Aorta (tissue), 5 donors: ENCODE data around the gene PEX11B. TPM values are rescaled to one million over a fixed set of nuclear protein-coding genes. Genes with fewer than 3 reads are reported as not detected.

Source experiments
- ATAC-seq: fragments of 200-7000 bp; cut with Tn5 transposase; one replicate; pipeline ENCODE4 v1.9.1; 2022; ENCODE audit warnings: moderate library complexity; ENCODE audit not compliant: low FRiP score
- DNase-seq, 2 donors: peaks; one replicate each; pipeline ENCODE4 v3.0.0-alpha.2; 2020
- H3K27ac ChIP-seq, 2 donors: one replicate each; pipeline ENCODE4 v1.5.1; 2013; ENCODE audit warnings: low read length in 2 of 2, mild to moderate bottlenecking in 2 of 2, moderate library complexity in 2 of 2, control low read depth in 1 of 2, inconsistent platforms in 1 of 2, low read depth in 1 of 2
- H3K27me3 ChIP-seq, 2 donors: one replicate each; pipeline ENCODE4 v1.6.1; 2013; ENCODE audit warnings: control low read depth in 1 of 2, low read length in 1 of 2, mild to moderate bottlenecking in 1 of 2, moderate library complexity in 1 of 2; ENCODE audit not compliant: insufficient read depth in 2 of 2, control insufficient read depth in 1 of 2
- H3K36me3 ChIP-seq, 2 donors: one replicate each; pipeline ENCODE4 v1.6.1; 2013; ENCODE audit warnings: control low read depth in 1 of 2, low read length in 1 of 2, mild to moderate bottlenecking in 1 of 2; ENCODE audit not compliant: insufficient read depth in 2 of 2, control insufficient read depth in 1 of 2
- H3K4me1 ChIP-seq, 2 donors: one replicate each; pipeline ENCODE4 v1.6.1; 2013; ENCODE audit warnings: low read length in 2 of 2, control low read depth in 1 of 2, mild to moderate bottlenecking in 1 of 2, moderate library complexity in 1 of 2; ENCODE audit not compliant: insufficient read depth in 2 of 2, control insufficient read depth in 1 of 2
- H3K4me3 ChIP-seq, 2 donors: one replicate each; pipeline ENCODE4 v1.5.1; 2013; ENCODE audit warnings: low read length in 2 of 2, control low read depth in 1 of 2, mild to moderate bottlenecking in 1 of 2
- H3K9me3 ChIP-seq: one replicate; pipeline ENCODE4 v1.6.1; 2013; ENCODE audit warnings: mild to moderate bottlenecking, low read length; ENCODE audit not compliant: control insufficient read depth
- WGBS, 2 donors: extraction: QIAGEN DNeasy Blood & Tissue Kit; methylation state at CpG; one replicate each; pipeline ENCODE4 v1.1.7; 2013; 5-methylcytosine and 5-hydroxymethylcytosine counted together
- intact Hi-C, 2 donors: fragments of 100-400 bp; cut with DNase I; formaldehyde crosslinking; loops; one replicate each; pipeline versions ENCODE4 v1.14.2 to v1.15.0; 2022
- polyA plus RNA-seq, 2 donors: library from polyadenylated mRNA; stranded (reverse); fragments of 200-250 nt; gene quantifications; one replicate each; pipeline ENCODE4 v1.2.3, GENCODE V29; 2013
- total RNA-seq, 2 donors: library from RNA; stranded (reverse); fragmentation: NEBNext Ultra II Directional; extraction: Animal tissue kit (Norgen Biotek cat#: 25700); gene quantifications; one replicate each; pipeline ENCODE4 v1.2.1, GENCODE V29; 2021
- donor health status: healthy with polysubstance abuse.
- donor health status: Bipolar disorder and iron deficiency.
- donor health status: DM: no; HTN: no; CAD: no.
- donor health status: DM: no; HTN: no; CAD: no.
- donor health status: DM: yes; HTN: yes; CAD: no.

The PEX11B gene
- total and polyA plus RNA-seq, 4 donors: 10.0 to 20.6 (median 16.6) TPM

DNA sequence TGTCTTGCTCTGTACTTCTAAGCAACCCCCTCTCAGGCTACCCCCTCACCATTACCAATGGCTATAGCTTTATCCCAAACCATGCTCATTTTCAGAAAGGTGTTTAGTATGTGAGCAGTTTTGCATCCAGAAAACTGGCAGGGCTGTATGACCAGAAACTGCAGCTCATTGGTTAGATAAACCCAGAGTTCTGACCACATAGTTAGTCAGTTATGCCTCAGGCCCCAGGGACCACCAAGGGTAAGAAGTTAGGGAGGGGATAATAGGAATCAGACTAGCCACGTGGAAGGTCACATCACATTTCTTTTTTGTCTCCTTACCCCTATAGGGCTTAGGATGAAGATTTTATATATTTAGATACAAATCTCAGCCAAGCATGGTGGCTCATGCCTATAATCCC is 9.9 kb downstream of the PEX11B start:
- ATAC-seq (no peak), DNase-seq (no peak)
- Histone ChIP-seq H3K36me3 (no peaks in the 10 kb centered on the region), H3K27me3 (no peaks in the 10 kb centered on the region), H3K9me3 (no peaks in the 10 kb centered on the region), H3K4me3 (peak overlapping the region in 1 of 2 donors; percentile 76), H3K27ac (peak overlapping the region in 1 of 2 donors; percentile 79), H3K4me1 (no peaks in the 10 kb centered on the region)
- 0 to 7% methylated on average over 1 of the region's 1 CpG for WGBS, 2 donors
- intact Hi-C loops: loop anchor here in 1 of 2 donors (2.0 kb wide), 1 partner anchor 50 kb away; the partner anchor contains the start of gene PIAS3

DNA sequence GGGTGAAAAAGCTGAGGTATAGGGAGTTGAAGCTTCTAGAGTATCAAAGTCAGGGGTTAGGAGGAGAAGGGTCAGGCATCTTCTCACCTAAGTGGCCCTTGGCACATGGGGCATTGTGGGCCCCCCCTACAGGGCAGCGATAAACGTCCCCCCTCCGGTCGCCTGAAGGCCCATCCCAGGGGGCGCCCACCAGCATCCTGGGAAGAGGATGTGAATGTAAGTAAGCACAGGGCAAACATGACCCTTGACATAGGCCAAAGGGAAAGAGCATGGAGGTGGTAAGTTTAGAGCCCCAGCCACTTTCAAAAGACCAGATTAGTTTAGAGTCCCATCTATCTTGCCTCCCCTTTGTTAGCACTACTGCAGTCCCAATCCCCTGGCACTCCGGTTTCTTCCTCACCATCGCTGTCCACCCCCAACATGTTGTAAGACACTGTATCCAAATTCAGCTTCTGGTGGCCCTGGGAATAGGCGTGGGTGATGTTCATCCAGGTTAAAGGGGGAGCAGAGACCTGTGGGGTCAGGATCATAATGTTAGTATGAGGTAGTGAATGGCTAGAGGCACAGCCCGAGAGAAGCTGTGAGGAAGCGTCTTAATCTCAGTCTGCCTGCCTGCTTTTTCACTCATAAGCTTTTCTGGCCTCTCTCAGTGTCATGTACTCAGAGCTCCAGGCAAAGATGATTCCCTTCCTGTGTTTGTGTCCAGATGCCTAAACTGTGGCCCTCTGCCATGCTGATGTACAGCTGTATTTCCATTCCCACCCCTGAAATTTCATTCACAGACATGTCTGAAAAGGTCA is 11.4 kb downstream of the PEX11B start:
- Histone ChIP-seq H3K4me1 (no peaks in the 10 kb centered on the region), H3K27me3 (no peaks in the 10 kb centered on the region), H3K27ac (peak overlapping the region in 1 of 2 donors; percentile 69), H3K36me3 (peaks cover 3 to 6% of the 10 kb centered on the region in 2 donors), H3K4me3 (no peak overlapping the region), H3K9me3 (no peaks in the 10 kb centered on the region)
- ATAC-seq (no peak), DNase-seq (no peak)
- 61 to 67% methylated on average over 10 of the region's 10 CpGs for WGBS, 2 donors
- intact Hi-C loops: no loop called here

DNA sequence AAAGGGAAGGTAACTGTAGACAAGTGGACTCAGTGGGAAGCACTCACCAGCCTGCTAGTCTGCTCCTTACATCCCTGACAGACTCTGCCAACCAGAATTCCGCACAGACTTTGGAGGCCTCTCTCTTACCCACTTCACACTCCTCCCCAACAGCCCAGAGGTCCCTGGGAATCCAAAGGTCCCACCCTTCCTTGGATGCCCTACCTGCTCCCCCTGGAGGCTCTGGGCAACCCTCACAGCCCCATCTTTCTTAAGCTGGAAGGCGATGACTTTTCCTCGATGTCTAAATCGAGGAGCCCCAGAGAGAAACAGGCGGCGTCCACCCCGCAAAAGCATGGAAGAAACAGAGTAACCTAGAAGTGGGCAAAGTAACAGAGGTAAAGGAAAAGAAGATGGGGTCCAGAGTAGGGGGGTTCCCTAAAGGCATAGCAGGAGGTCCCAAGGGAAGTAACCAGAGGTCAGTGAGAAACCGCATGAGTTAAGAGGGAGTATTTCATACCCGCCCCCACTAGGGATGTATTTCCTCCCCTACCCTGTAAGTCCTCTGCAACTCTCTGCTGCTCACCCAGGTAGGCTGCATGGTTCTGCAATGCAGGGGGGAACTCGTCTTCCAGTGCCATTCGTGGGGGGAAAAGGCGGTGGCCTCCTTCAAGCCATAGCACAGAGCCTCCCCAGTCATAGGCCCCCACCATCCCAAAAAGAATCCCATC is 17.1 kb downstream of the PEX11B start:
- WGBS, 2 donors: 83 to 86% methylated on average over 12 of the region's 12 CpGs
- intact Hi-C loops: no loop called here
- DNase-seq (no peak), ATAC-seq (no peak)
- Histone ChIP-seq H3K36me3 (peaks cover 7 to 18% of the 10 kb centered on the region in 2 donors), H3K4me3 (no peak overlapping the region), H3K27me3 (no peaks in the 10 kb centered on the region), H3K9me3 (no peaks in the 10 kb centered on the region), H3K4me1 (no peaks in the 10 kb centered on the region), H3K27ac (no peak overlapping the region)

DNA sequence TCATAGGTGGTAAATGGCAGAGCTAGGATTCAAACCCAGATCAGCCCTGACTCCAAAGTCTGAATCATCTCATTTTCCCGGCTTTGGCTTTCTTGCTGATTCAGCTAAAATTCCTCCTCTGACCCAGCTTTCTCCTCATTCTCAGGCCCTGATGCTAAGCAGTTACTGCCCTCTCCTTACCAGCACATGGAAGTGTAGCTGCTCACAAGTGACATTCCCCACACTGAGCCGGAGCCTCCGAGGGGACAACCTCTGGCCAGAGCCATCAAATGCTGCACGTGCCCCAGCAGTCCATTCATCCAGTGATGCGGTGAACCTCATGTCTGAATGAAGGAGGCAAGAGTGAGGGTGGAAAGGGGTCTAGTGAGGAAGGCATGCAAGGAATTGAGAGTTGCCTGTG is 19.8 kb downstream of the PEX11B start:
- Histone ChIP-seq H3K9me3 (no peaks in the 10 kb centered on the region), H3K27me3 (no peaks in the 10 kb centered on the region), H3K36me3 (peaks cover 10 to 20% of the 10 kb centered on the region in 2 donors), H3K27ac (no peak overlapping the region), H3K4me1 (no peaks in the 10 kb centered on the region), H3K4me3 (no peak overlapping the region)
- DNase-seq (no peak), ATAC-seq (no peak)
- WGBS, 2 donors: 74 to 78% methylated on average over 5 of the region's 5 CpGs
- intact Hi-C loops: loop anchor here in 1 of 2 donors (10.0 kb wide), 1 partner anchor 116 kb away; no protein-coding TSS in a partner anchor

DNA sequence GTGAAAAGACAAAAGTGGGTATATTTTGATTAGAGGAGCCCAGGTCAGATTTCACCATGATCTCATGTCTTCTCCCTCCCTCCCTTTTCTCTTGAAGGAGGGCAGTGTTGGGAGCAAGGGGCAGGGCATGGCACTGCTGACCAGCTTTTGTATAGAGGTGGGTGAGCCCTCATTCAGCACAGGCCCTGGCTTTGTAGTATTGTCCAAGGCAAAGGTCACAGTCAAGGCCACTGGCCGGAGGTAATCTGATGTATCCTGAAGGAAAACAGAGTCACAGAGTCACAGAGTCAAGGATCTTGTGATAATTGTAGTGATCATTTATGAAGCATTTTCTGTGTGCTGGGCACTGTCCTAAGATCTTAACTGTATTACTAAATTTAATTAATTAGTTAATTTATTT is 20.5 kb downstream of the PEX11B start:
- H3K4me1 ChIP-seq: peaks cover 0 to 6% of the 10 kb centered on the region in 2 donors
- DNase-seq: no peak
- peaks cover 10 to 20% of the 10 kb centered on the region in 2 donors for H3K36me3 ChIP-seq
- no peaks in the 10 kb centered on the region for H3K9me3 ChIP-seq
- no peak overlapping the region for H3K4me3 ChIP-seq
- intact Hi-C loops: loop anchor here in 1 of 2 donors (10.0 kb wide), 1 partner anchor 117 kb away; no protein-coding TSS in a partner anchor
- ATAC-seq: no peak
- 94 to 100% methylated on average over 1 of the region's 1 CpG for WGBS, 2 donors
- H3K27me3 ChIP-seq: no peaks in the 10 kb centered on the region
- no peak overlapping the region for H3K27ac ChIP-seq

- peaks cover 3 to 4% of the 10 kb centered on the region in 2 donors for H3K36me3 ChIP-seq
- no peak overlapping the region for H3K27ac ChIP-seq
- H3K4me1 ChIP-seq: peaks cover 6% of the 10 kb centered on the region in 2 donors
- H3K27me3 ChIP-seq: no peaks in the 10 kb centered on the region
- H3K4me3 ChIP-seq: no peak overlapping the region
- WGBS, 2 donors: 96 to 97% methylated on average over 1 of the region's 1 CpG
- intact Hi-C loops: loop anchor here in 1 of 2 donors (10.0 kb wide), 1 partner anchor 119 kb away; no protein-coding TSS in a partner anchor
- no peak for ATAC-seq
- H3K9me3 ChIP-seq: no peaks in the 10 kb centered on the region
- DNase-seq: no peak
These were observed 23.0 kb downstream of the PEX11B start for GRCh38 chr1:145895471-145895870.

- intact Hi-C loops: loop anchor here in 1 of 2 donors (10.0 kb wide), 1 partner anchor 121 kb away; no protein-coding TSS in a partner anchor
- peak overlapping the region; percentile 91 to 92 for H3K27ac ChIP-seq
- WGBS, 2 donors: 55 to 64% methylated on average over 7 of the region's 7 CpGs
- H3K4me3 ChIP-seq: no peak overlapping the region
- no peak for DNase-seq
- H3K9me3 ChIP-seq: no peaks in the 10 kb centered on the region
- no peaks in the 10 kb centered on the region for H3K27me3 ChIP-seq
- H3K4me1 ChIP-seq: peaks cover 6% of the 10 kb centered on the region in 2 donors
- no peak for ATAC-seq
- H3K36me3 ChIP-seq: peaks cover 2 to 4% of the 10 kb centered on the region in 2 donors
These were observed 25.0 kb downstream of the PEX11B start for GRCh38 chr1:145893306-145894055.

GRCh38 chr1:145892486-145893087 is 25.9 kb downstream of the PEX11B start:
- Histone ChIP-seq H3K4me1 (peaks cover 6% of the 10 kb centered on the region in 2 donors), H3K27ac (peak overlapping the region; percentile 91 to 100), H3K4me3 (no peak overlapping the region), H3K9me3 (no peaks in the 10 kb centered on the region), H3K27me3 (no peaks in the 10 kb centered on the region), H3K36me3 (peaks cover 2 to 3% of the 10 kb centered on the region in 2 donors)
- intact Hi-C loops: loop anchor here in 1 of 2 donors (10.0 kb wide), 1 partner anchor 122 kb away; no protein-coding TSS in a partner anchor
- DNase-seq (no peak), ATAC-seq (peak; percentile 8)
- WGBS, 2 donors: 5 to 11% methylated on average over 3 of the region's 3 CpGs
